GM12878 (cell line): Measurements from ENCODE around the gene TSHZ1. TPM values are rescaled to one million over a fixed set of nuclear protein-coding genes. Genes with fewer than 3 reads are reported as not detected.
A peak's percentile ranks its signal among the peaks of the same experiment; 100 is the strongest.

ENCODE experiments used
- ATAC-seq: fragments of 200-7000 bp; cut with Tn5 transposase; 3 replicates; pipeline ENCODE4 v1.9.1; 2020; ENCODE audit warnings: mild to moderate bottlenecking, moderate library complexity
- BruUV-seq: library from RNA; stranded (reverse); fragments of 400-500 nt; replicated peaks from 2 replicates; lab custom pipeline; 2021; lab: Mats Ljungman, UMichigan
- CTCF ChIA-PET: fragments of 300-600 bp; sonication (Branson Sonifier 250); formaldehyde crosslinking; extraction: SDS; loops from one replicate; lab custom pipeline; 2021; ENCODE audit warnings: inconsistent platforms; lab: Yijun Ruan, JAX
- POLR2A ChIA-PET: fragments of 350-600 bp; formaldehyde crosslinking; extraction: SDS; loops from one replicate; lab custom pipeline; 2021; ENCODE audit warnings: inconsistent platforms; lab: Charles Lee
- RAD21 ChIA-PET: fragments of 300-600 bp; sonication (Branson Sonifier 250); formaldehyde crosslinking; loops from one replicate; lab custom pipeline; 2023; ENCODE audit warnings: antibody characterized with exemption; ENCODE audit not compliant: unreplicated experiment; lab: Charles Lee
- SMC1A ChIA-PET: fragments of 300-600 bp; sonication (Branson Sonifier 250); formaldehyde crosslinking; loops from one replicate; lab custom pipeline; 2023; ENCODE audit not compliant: unreplicated experiment, uncharacterized antibody; lab: Charles Lee
- DNase-seq: peaks from one replicate; pipeline ENCODE4 v3.0.0-alpha.2; 2011; ENCODE audit warnings: low read depth, low spot score
- FAIRE-seq: peaks from 3 replicates; lab custom pipeline; 2011; peaks lifted over from hg19 to GRCh38; lab: Jason Lieb, UNC
- H2AFZ ChIP-seq: 2 replicates; pipeline ENCODE4 v1.6.0; 2011; ENCODE audit warnings: low read depth, low read length, control low read depth; ENCODE audit not compliant: control insufficient read depth
- H3K27ac ChIP-seq: 2 replicates; pipeline ENCODE4 v1.5.1; 2011; ENCODE audit warnings: control low read depth; ENCODE audit not compliant: control insufficient read depth, insufficient read depth
- H3K27me3 ChIP-seq, 2 experiments: replicated peaks in 1 of 2; 2 replicates each; pipeline versions ENCODE4 v1.6.0 to v1.6.1; 2011; ENCODE audit warnings: low read length in 1 of 2; ENCODE audit not compliant: control insufficient read depth in 2 of 2, insufficient read depth in 2 of 2
- H3K36me3 ChIP-seq, 2 experiments: 2 replicates each; pipeline ENCODE4 v1.5.1; 2011; ENCODE audit warnings: low read length in 1 of 2; ENCODE audit not compliant: control insufficient read depth in 2 of 2, insufficient read depth in 2 of 2
- H3K4me1 ChIP-seq: 2 replicates; pipeline ENCODE4 v1.6.1; 2011; ENCODE audit warnings: mild to moderate bottlenecking, low read length, moderate library complexity, mixed read lengths; ENCODE audit not compliant: control insufficient read depth, insufficient read depth
- H3K4me2 ChIP-seq: 2 replicates; pipeline ENCODE4 v1.6.0; 2011; ENCODE audit warnings: control low read depth; ENCODE audit not compliant: control insufficient read depth, insufficient read depth
- H3K4me3 ChIP-seq: fragments of 200-600 bp; sonication (generic); 2 replicates; pipeline ENCODE4 v1.5.1; 2016
- H3K79me2 ChIP-seq: 2 replicates; pipeline ENCODE4 v1.6.0; 2011; ENCODE audit warnings: low read length; ENCODE audit not compliant: control insufficient read depth, insufficient read depth
- H3K9ac ChIP-seq: 2 replicates; pipeline ENCODE4 v1.8.0; 2011; ENCODE audit warnings: low read length, control low read depth, mixed read lengths; ENCODE audit not compliant: control insufficient read depth, insufficient read depth
- H3K9me3 ChIP-seq: replicated peaks from 3 replicates; pipeline ENCODE4 v1.5.1; 2011; ENCODE audit warnings: mild to moderate bottlenecking, low read length; ENCODE audit not compliant: control insufficient read depth, insufficient read depth
- H4K20me1 ChIP-seq: 2 replicates; pipeline ENCODE4 v1.6.0; 2011; ENCODE audit not compliant: control insufficient read depth, insufficient read depth
- IRF4 ChIP-seq: IDR thresholded peaks from 2 replicates; pipeline ENCODE4 v1.6.1; 2011; ENCODE audit warnings: low read depth, low read length
- MTA2 ChIP-seq: fragments of 450-650 bp; IDR thresholded peaks from 2 replicates; pipeline ENCODE4 v1.6.1; 2016; ENCODE audit warnings: low read depth, mild to moderate bottlenecking, moderate library complexity
- PAX5 ChIP-seq: IDR thresholded peaks from 2 replicates; pipeline ENCODE4 v1.6.1; 2011; ENCODE audit warnings: low read depth, low read length, borderline replicate concordance
- PKNOX1 ChIP-seq: fragments of 450-650 bp; IDR thresholded peaks from 2 replicates; pipeline ENCODE4 v1.6.1; 2016; ENCODE audit warnings: mild to moderate bottlenecking
- RBBP5 ChIP-seq: fragments of 200-600 bp; sonication (generic); conservative IDR thresholded peaks from 2 replicates; pipeline ENCODE4 v1.6.1; 2016
- SPI1 ChIP-seq: IDR thresholded peaks from 2 replicates; pipeline ENCODE4 v1.6.1; 2011; ENCODE audit warnings: low read depth, mild to moderate bottlenecking, low read length, moderate library complexity, borderline replicate concordance; ENCODE audit not compliant: insufficient read depth
- ZNF384 ChIP-seq: IDR thresholded peaks from 2 replicates; pipeline ENCODE4 v1.6.1; 2012; ENCODE audit warnings: low read depth, mild to moderate bottlenecking, low read length, improper control_type of control experiment, borderline replicate concordance
- WGBS: methylation state at CpG from one replicate; pipeline ENCODE4 v1.1.6; 2016; ENCODE audit warnings: low lambda C conversion rate; ENCODE audit not compliant: insufficient replicate concordance, insufficient coverage; ENCODE audit errors: missing lambda C conversion rate; 5-methylcytosine and 5-hydroxymethylcytosine counted together
- in situ Hi-C: fragments of 300-500 bp; cut with MboI; formaldehyde crosslinking; loops from 9 replicates; pipeline ENCODE4 v1.14.3; 2018; ENCODE audit warnings: mixed read lengths
- intact Hi-C: fragments of 100-400 bp; cut with micrococcal nuclease; formaldehyde crosslinking; loops from one replicate; pipeline ENCODE4 v1.14.2; 2022; ENCODE audit not compliant: unreplicated experiment
- polyA plus RNA-seq, 11 experiments: library from polyadenylated mRNA; depleted of rRNA in 4 of 11; unstranded in 6 of 11; stranded (reverse) in 5 of 11; fragments of >200 nt; fragmentation: Nextera tagmentation in 4 of 11; fragmentation: Illumina TruSeq in 1 of 11; extraction: Ambion mirVana in 4 of 11; extraction: Trizol in 1 of 11; gene quantifications; 1 replicate in 1 of 11; 2 replicates in 10 of 11; pipeline versions ENCODE4 v1.2.1 to v1.2.3, GENCODE V29; 2011 to 2016; ENCODE audit warnings: inconsistent platforms in 2 of 11, missing spikeins in 2 of 11, low read depth in 1 of 11
- total RNA-seq, 4 experiments: library from RNA; depleted of rRNA in 3 of 4; stranded (reverse); fragments of >200 nt in 3 of 4; fragmentation: Illumina TruSeq in 1 of 4; extraction: Trizol in 1 of 4; gene quantifications; 2 replicates each; pipeline versions ENCODE4 v1.2.1 to v1.2.3, GENCODE V29; 2013 to 2021

The TSHZ1 gene
- total and polyA plus RNA-seq, 10 of the 15 experiments (the other 5 are each of a cell fraction or from before 2014, with no cell fraction given), result 2.2 to 15.2 (median 5.1) TPM

GRCh38 chr18:75317703-75318102 lies 107.1 kb downstream of the TSHZ1 start (continued):
- TF ChIP-seq IRF4 (no peak), ZNF384 (no peak), MTA2 (peak; percentile 26; the same call in 1 of the 2 replicates), SPI1 (peak; percentile 78), RBBP5 (no peak)

- TF ChIP-seq PKNOX1 (no peak), PAX5 (peak; percentile 88)
- H3K4me3 ChIP-seq, result no peak overlapping the region
- DNase-seq, result no peak
- no peak overlapping the region for H3K9ac ChIP-seq
- in situ Hi-C loops, result no loop called here
- H3K4me2 ChIP-seq, result no peak overlapping the region
- H3K27me3 ChIP-seq, result no peaks in the 10 kb centered on the region
- ChIA-PET POLR2A (no interaction called here), SMC1A (no interaction called here), CTCF (no interaction called here), RAD21 (no interaction called here)
- no peak for FAIRE-seq
- H2AFZ ChIP-seq, result no peak overlapping the region
- H3K79me2 ChIP-seq, result no peaks in the 10 kb centered on the region
- H3K4me1 ChIP-seq, result no peaks in the 10 kb centered on the region
- WGBS, result 83% methylated on average over 9 of the region's 9 CpGs
- no peak overlapping the region for H3K27ac ChIP-seq
- no peaks in the 10 kb centered on the region; the same call in 2 of the 3 replicates for H3K9me3 ChIP-seq
- no peaks in the 10 kb centered on the region for H4K20me1 ChIP-seq
- intact Hi-C loops, result no loop called here
- H3K36me3 ChIP-seq, result no peaks in the 10 kb centered on the region
- no peak for ATAC-seq
- no TSS peak for BruUV-seq
Measured at GRCh38 chr18:75319905-75320304, 109.3 kb downstream of the TSHZ1 start.
